Sigmoid colon (tissue), 4 donors: ENCODE results near the gene PPIP5K2.

Source experiments
- POLR2AphosphoS5 ChIP-seq, 4 donors: sonication (generic); formaldehyde crosslinking; IDR thresholded peaks; one replicate each; pipeline ENCODE4 v1.6.1; 2017; ENCODE audit warnings: antibody characterized with exemption in 4 of 4
- TF ChIP-seq, protein P1 (sequence below), 4 experiments: fragments of 450-650 bp in 3 of 4; fragments of 200-600 bp in 1 of 4; IDR thresholded peaks; one replicate each; pipeline ENCODE4 v1.5.1; 2016 to 2019; ENCODE audit warnings: antibody characterized with exemption in 4 of 4, mild to moderate bottlenecking in 3 of 4, moderate library complexity in 2 of 4

- TF ChIP-seq, protein P1, sequence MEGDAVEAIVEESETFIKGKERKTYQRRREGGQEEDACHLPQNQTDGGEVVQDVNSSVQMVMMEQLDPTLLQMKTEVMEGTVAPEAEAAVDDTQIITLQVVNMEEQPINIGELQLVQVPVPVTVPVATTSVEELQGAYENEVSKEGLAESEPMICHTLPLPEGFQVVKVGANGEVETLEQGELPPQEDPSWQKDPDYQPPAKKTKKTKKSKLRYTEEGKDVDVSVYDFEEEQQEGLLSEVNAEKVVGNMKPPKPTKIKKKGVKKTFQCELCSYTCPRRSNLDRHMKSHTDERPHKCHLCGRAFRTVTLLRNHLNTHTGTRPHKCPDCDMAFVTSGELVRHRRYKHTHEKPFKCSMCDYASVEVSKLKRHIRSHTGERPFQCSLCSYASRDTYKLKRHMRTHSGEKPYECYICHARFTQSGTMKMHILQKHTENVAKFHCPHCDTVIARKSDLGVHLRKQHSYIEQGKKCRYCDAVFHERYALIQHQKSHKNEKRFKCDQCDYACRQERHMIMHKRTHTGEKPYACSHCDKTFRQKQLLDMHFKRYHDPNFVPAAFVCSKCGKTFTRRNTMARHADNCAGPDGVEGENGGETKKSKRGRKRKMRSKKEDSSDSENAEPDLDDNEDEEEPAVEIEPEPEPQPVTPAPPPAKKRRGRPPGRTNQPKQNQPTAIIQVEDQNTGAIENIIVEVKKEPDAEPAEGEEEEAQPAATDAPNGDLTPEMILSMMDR (IDR thresholded peaks at IDR 0.05) = no peak
- no peak for TF ChIP-seq POLR2AphosphoS5 (IDR thresholded peaks at IDR 0.05)
Measured at GRCh38 chr5:103223031-103223955, 103.2 kb downstream of the PPIP5K2 start.
